ENCODE results near the gene CPED1.
A peak's percentile ranks its signal among the peaks of the same experiment; 100 is the strongest.

DNA sequence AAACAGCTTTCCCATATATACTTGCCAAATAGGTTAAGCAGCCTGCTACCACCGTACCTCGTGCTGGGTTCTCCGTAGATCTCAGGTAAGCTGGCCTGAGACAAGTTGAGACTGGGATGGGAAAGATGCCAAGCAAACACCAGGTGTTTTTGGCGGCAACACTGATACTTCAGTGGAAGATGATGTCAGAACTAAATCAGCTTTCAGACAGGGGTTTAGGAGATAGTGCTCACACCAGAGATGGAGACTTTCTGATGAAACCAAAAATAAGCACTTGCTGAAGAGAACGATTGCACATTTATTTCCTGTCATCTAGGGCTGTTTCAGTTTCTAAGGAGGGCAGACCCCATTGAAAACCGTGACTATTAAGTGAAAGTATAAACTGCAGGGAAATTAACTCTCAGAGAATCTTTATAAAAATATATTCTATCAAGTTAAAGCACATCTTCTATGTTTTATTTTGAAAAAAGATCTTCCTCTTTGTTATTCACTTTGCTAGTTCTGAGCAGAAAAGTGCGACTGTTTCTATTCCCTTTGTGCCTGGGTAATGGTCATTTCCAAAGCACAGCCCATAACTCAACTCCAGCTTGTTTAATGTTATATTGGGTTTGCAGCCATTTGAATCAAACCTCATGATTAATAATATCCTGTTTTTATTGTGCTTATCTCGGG lies 149.9 kb downstream of the CPED1 start:
- TF ChIP-seq TCF7L2 (IDR thresholded peaks at IDR 0.05; ENCODE audit: borderline replicate concordance, low read depth, low read length) (no peak), GLI4 (tag by site-specific recombination; IDR thresholded peaks at IDR 0.05) (no peak), ZNF514 (tag by site-specific recombination; IDR thresholded peaks at IDR 0.05) (no peak), ZBTB44 (tag by site-specific recombination; IDR thresholded peaks at IDR 0.05) (no peak), ZNF248 (tag by site-specific recombination; IDR thresholded peaks at IDR 0.05) (no peak), ZNF398 (tag by site-specific recombination; IDR thresholded peaks at IDR 0.05) (0 out of 2 replicates have a peak, but pooled peaks have one; percentile 16), ZBTB7A (tag by site-specific recombination; IDR thresholded peaks at IDR 0.05; ENCODE audit: low read depth) (no peak), BCL11A (tag by site-specific recombination; IDR thresholded peaks at IDR 0.05; ENCODE audit: low read depth) (no peak), PRDM4 (tag by site-specific recombination; IDR thresholded peaks at IDR 0.05) (peak; percentile 54; the same call in 1 of the 2 replicates)
- TF ChIP-seq, protein P1, sequence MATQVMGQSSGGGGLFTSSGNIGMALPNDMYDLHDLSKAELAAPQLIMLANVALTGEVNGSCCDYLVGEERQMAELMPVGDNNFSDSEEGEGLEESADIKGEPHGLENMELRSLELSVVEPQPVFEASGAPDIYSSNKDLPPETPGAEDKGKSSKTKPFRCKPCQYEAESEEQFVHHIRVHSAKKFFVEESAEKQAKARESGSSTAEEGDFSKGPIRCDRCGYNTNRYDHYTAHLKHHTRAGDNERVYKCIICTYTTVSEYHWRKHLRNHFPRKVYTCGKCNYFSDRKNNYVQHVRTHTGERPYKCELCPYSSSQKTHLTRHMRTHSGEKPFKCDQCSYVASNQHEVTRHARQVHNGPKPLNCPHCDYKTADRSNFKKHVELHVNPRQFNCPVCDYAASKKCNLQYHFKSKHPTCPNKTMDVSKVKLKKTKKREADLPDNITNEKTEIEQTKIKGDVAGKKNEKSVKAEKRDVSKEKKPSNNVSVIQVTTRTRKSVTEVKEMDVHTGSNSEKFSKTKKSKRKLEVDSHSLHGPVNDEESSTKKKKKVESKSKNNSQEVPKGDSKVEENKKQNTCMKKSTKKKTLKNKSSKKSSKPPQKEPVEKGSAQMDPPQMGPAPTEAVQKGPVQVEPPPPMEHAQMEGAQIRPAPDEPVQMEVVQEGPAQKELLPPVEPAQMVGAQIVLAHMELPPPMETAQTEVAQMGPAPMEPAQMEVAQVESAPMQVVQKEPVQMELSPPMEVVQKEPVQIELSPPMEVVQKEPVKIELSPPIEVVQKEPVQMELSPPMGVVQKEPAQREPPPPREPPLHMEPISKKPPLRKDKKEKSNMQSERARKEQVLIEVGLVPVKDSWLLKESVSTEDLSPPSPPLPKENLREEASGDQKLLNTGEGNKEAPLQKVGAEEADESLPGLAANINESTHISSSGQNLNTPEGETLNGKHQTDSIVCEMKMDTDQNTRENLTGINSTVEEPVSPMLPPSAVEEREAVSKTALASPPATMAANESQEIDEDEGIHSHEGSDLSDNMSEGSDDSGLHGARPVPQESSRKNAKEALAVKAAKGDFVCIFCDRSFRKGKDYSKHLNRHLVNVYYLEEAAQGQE (tag by site-specific recombination; IDR thresholded peaks at IDR 0.05) = no peak
- TF ChIP-seq, protein P2, sequence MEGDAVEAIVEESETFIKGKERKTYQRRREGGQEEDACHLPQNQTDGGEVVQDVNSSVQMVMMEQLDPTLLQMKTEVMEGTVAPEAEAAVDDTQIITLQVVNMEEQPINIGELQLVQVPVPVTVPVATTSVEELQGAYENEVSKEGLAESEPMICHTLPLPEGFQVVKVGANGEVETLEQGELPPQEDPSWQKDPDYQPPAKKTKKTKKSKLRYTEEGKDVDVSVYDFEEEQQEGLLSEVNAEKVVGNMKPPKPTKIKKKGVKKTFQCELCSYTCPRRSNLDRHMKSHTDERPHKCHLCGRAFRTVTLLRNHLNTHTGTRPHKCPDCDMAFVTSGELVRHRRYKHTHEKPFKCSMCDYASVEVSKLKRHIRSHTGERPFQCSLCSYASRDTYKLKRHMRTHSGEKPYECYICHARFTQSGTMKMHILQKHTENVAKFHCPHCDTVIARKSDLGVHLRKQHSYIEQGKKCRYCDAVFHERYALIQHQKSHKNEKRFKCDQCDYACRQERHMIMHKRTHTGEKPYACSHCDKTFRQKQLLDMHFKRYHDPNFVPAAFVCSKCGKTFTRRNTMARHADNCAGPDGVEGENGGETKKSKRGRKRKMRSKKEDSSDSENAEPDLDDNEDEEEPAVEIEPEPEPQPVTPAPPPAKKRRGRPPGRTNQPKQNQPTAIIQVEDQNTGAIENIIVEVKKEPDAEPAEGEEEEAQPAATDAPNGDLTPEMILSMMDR (tag by site-specific recombination; IDR thresholded peaks at IDR 0.05) = no peak
